HG02759 (cell line): ENCODE data around the gene TFEB.

Experiments used
- ATAC-seq: cut with Tn5 transposase; IDR thresholded peaks from one replicate; pipeline ENCODE4 v1.9.1; 2021; ENCODE audit warnings: mild to moderate bottlenecking, moderate library complexity; ENCODE audit not compliant: unreplicated experiment

The TFEB gene

GRCh38 chr6:41642090-41642959, 93.1 kb downstream of the TFEB start:
- no peak for ATAC-seq

GRCh38 chr6:41641352-41641925, 94.0 kb downstream of the TFEB start:
- no peak for ATAC-seq

- ATAC-seq: no peak
These were observed 95.0 kb downstream of the TFEB start for GRCh38 chr6:41640426-41640825.

GRCh38 chr6:41639809-41640371, 95.5 kb downstream of the TFEB start:
- ATAC-seq: no peak

- no peak for ATAC-seq
These were observed 96.2 kb downstream of the TFEB start for GRCh38 chr6:41638935-41639808.

GRCh38 chr6:41638002-41638934, 97.1 kb downstream of the TFEB start, which contains the start of gene MDFI:
Gene MDFI, plus strand, starts transcription at chr6:41638468. Its CDS starts 282 bp downstream, at chr6:41638750.
- ATAC-seq: no peak

- no peak for ATAC-seq
These were observed 98.0 kb downstream of the TFEB start for GRCh38 chr6:41637194-41638001.

- ATAC-seq: no peak
These were observed 98.6 kb downstream of the TFEB start for GRCh38 chr6:41636833-41637193.

- no peak for ATAC-seq
These were observed 100.0 kb downstream of the TFEB start for GRCh38 chr6:41635365-41635764.

- ATAC-seq: no peak
These were observed 100.8 kb downstream of the TFEB start for GRCh38 chr6:41634657-41635056.
